GM12872 (cell line): ENCODE data around the gene NIFK.

Experiments
- CTCF ChIP-seq: IDR thresholded peaks from 3 replicates; pipeline ENCODE4 v1.5.1; 2011; ENCODE audit warnings: low read depth, mild to moderate bottlenecking, low read length, moderate library complexity; ENCODE audit not compliant: insufficient read depth

Gene NIFK

DNA sequence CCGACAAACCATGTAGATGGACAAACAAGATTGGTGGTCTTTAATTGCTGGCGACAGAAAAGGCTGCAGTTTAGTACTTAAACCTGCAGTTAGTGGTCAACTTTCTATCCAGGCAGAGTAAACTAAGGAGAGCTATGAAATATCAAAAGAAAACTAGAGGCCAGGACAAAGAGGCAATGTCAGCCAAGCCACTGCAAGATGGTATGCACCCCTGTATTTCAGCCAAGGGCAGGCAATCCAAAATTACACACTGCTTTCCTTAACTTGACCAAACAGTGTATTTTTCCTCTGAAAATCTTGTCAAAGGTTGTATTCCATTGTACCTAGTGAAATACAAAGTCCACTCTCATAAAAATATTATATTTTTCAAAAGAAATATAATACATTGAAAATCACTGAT, 9.3 kb downstream of the NIFK start:
- no peak for TF ChIP-seq CTCF

- TF ChIP-seq CTCF: no peak
Observed at GRCh38 chr2:121723316-121723715, 13.4 kb downstream of the NIFK start.

DNA sequence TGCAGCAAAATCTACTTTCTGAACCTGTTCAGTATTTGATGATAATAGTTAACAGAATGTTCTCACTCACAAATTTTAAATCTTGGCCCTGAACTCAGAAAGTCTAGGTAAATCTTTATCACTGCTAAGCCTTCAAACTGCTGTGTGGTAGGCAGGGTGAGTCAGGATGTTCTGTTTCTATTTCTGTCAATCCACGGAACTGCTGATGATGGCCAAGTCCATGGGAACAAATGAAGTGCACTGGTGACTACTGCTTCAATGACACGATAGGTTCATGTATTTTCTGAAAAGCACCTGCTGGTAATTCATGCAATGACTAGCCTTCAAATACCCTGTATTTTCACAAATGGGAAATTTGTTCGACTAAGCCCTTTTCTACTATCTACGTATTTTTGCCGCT, 14.2 kb downstream of the NIFK start:
- no peak for TF ChIP-seq CTCF

DNA sequence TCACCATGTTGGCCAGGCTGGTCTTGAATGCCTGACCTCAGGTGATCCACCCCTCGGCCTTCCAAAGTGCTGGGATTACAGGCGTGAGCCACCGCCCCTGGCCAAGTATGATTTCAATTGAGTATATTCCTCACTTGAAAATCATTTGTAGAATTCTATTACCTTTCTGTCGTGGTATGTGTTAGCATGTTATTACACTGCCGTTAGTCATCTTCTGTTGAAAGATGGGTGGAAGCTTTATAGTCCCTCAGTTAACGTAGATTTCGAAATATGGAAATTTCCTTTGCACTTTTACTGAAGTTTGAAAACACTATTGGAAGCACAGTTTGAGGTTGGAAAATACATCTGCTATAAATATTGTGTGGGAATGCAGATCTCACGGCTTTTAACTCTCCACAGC, 14.7 kb downstream of the NIFK start:
- TF ChIP-seq CTCF: no peak

GRCh38 chr2:121717529-121717928, 19.1 kb downstream of the NIFK start:
- TF ChIP-seq CTCF: no peak

DNA sequence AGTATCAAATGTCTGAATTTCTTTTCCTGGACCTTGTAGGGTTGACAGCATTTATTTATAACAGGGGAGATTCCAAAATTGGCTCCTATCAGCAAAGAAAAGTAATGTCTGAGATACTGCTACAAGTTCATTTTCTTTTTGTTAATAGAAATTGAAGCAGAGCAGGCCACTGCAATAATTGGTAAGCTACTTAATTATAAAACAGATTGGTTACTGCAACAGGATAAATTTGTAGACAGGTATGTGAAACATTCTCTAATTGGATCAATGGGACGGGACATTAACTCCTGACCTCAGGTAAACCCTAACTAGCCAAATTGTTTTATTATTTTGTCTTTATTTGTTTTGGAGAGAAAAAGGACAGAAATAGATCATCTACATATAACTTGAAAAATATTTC, 20.5 kb downstream of the NIFK start:
- no peak for TF ChIP-seq CTCF

DNA sequence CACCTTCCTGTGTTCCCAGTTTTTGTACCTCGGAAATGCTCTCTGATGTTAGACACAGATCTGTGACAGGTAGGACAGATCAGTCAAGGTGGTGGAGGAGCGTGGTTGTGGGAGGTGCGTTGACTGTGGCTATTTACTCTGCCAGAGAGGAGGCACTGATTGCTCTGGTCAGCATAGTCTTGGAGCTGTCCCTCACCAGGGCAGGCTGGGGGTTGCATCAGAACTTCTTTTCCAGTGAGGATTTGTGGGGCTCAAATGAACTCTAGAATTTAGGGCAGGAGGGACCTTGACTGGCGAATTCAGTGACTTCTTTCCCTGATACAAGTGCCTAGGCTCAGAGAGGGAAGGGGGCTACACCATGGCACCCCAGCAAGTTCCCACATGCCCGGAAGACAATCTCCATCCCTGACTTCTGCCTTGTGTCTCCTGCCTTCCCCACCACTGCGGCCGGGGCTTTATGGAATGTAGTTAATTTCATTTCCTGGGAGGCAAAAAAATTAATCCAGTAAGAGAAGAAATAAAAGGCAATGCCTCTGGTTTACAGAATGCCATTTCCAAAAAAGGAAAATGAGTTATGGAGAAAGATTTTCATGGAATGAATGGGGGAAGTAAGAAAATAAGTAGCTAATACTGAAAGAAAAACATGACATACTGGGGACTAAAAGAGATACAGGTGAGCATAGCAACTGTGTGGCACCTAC, 26.1 kb downstream of the NIFK start:
- no peak for TF ChIP-seq CTCF
